ENCODE results near the gene APOBEC3G.
"Not testable (repeated sequence)": the region's sequence is repeated elsewhere in the genome, so short reads cannot be mapped to it uniquely, and the experiment has no call there.

The APOBEC3G gene

GRCh38 chr22:39068033-39068785, 8.9 kb upstream of the APOBEC3G start:
- no peak for FAIRE-seq

GRCh38 chr22:39070186-39070585, 6.9 kb upstream of the APOBEC3G start:
- FAIRE-seq: no peak

- not testable (repeated sequence) for FAIRE-seq
Measured at GRCh38 chr22:39072581-39072981, 4.5 kb upstream of the APOBEC3G start.

- FAIRE-seq: no peak
Measured at GRCh38 chr22:39073981-39074380, 3.1 kb upstream of the APOBEC3G start.

- not testable (repeated sequence) for FAIRE-seq
Measured at GRCh38 chr22:39076155-39077025, 685 bp upstream of the APOBEC3G start.

- FAIRE-seq: not testable (repeated sequence)
Measured at GRCh38 chr22:39077912-39078311, 837 bp downstream of the APOBEC3G start.

- no peak for FAIRE-seq
Measured at GRCh38 chr22:39078329-39078728, 1.3 kb downstream of the APOBEC3G start.

- FAIRE-seq: not testable (repeated sequence)
Measured at GRCh38 chr22:39079054-39079637, 2.1 kb downstream of the APOBEC3G start.

GRCh38 chr22:39080052-39080762, 3.1 kb downstream of the APOBEC3G start:
- FAIRE-seq: no peak

- FAIRE-seq: no peak
Measured at GRCh38 chr22:39081016-39081415, 3.9 kb downstream of the APOBEC3G start.

- no peak for FAIRE-seq
Measured at GRCh38 chr22:39081598-39081997, 4.5 kb downstream of the APOBEC3G start.

GRCh38 chr22:39083212-39084165, 6.4 kb downstream of the APOBEC3G start:
- FAIRE-seq: no peak

- no peak for FAIRE-seq
Measured at GRCh38 chr22:39084666-39085065, 7.6 kb downstream of the APOBEC3G start.

- FAIRE-seq: no peak
Measured at GRCh38 chr22:39087098-39087497, 10.0 kb downstream of the APOBEC3G start.

GRCh38 chr22:39087881-39088684, 11.0 kb downstream of the APOBEC3G start:
- FAIRE-seq: no peak

GRCh38 chr22:39088685-39089032, 11.6 kb downstream of the APOBEC3G start:
- FAIRE-seq: no peak

GRCh38 chr22:39089928-39090327, 12.9 kb downstream of the APOBEC3G start:
- no peak for FAIRE-seq

- no peak for FAIRE-seq
Measured at GRCh38 chr22:39090426-39091064, 13.5 kb downstream of the APOBEC3G start.

- no peak for FAIRE-seq
Measured at GRCh38 chr22:39091126-39092081, 14.3 kb downstream of the APOBEC3G start.

All from TTC549 (cell line).